Measurements from ENCODE around the gene NADK2. TPM values are rescaled to one million over a fixed set of nuclear protein-coding genes. Genes with fewer than 3 reads are reported as not detected.

Gene NADK2
- total RNA-seq, 1 experiment from 2014 or later, result 21.2 TPM

GRCh38 chr5:36272136-36272690, 30.5 kb upstream of the NADK2 start (continued):
- TF ChIP-seq RAD21 (IDR thresholded peaks at IDR 0.05; ENCODE audit: low read depth) (no peak), POLR2A (IDR thresholded peaks at IDR 0.05; ENCODE audit: borderline replicate concordance, extremely low read depth, insufficient read depth, insufficient read length) (no peak), YY1 (IDR thresholded peaks at IDR 0.05; ENCODE audit: extremely low read depth, insufficient replicate concordance, low read depth, low read length) (no peak), CTCF (IDR thresholded peaks at IDR 0.05 in 2 of 3, conservative IDR thresholded peaks at IDR 0.05 in 1 of 3; ENCODE audit: borderline replicate concordance in 1 of 3, insufficient read depth in 1 of 3, low read depth in 2 of 3, low read length in 2 of 3) (no peak)

- Histone ChIP-seq H3K9me2 (ENCODE audit: insufficient read depth) (no peaks in the 10 kb centered on the region), H3K4me2 (ENCODE audit: low read length) (no peak overlapping the region), H3K9me3 (ENCODE audit: control insufficient read depth in 1 of 2, insufficient read depth in 1 of 2, low read depth in 1 of 2, low read length in 2 of 2) (no peaks in the 10 kb centered on the region), H3K27me3 (ENCODE audit: insufficient read depth, low read length) (no peaks in the 10 kb centered on the region), H3K4me3 (replicated peaks in 1 of 2; ENCODE audit: low read depth in 1 of 2, low read length in 2 of 2) (no peak overlapping the region), H3K27ac (ENCODE audit: low read depth, low read length) (no peak overlapping the region), H4K20me1 (ENCODE audit: insufficient read depth) (no peaks in the 10 kb centered on the region), H3K79me2 (ENCODE audit: insufficient read depth, low read length) (no peaks in the 10 kb centered on the region), H3K36me3 (ENCODE audit: control insufficient read depth in 1 of 2, insufficient read depth in 2 of 2, low read length in 2 of 2) (no peaks in the 10 kb centered on the region), H3K4me1 (ENCODE audit: control insufficient read depth in 1 of 2, insufficient read depth in 2 of 2, low read length in 2 of 2) (no peaks in the 10 kb centered on the region), H2AFZ (ENCODE audit: low read depth, low read length, poor library complexity, severe bottlenecking) (no peak overlapping the region), H3K9ac (ENCODE audit: low read length) (no peak overlapping the region)
- intact Hi-C loops (cut with micrococcal nuclease), result no loop called here
- TF ChIP-seq CTCF (IDR thresholded peaks at IDR 0.05 in 2 of 3, conservative IDR thresholded peaks at IDR 0.05 in 1 of 3; ENCODE audit: borderline replicate concordance in 1 of 3, insufficient read depth in 1 of 3, low read depth in 2 of 3, low read length in 2 of 3) (no peak), EGR1 (IDR thresholded peaks at IDR 0.05; ENCODE audit: low read depth) (no peak), ZBTB33 (IDR thresholded peaks at IDR 0.05; ENCODE audit: extremely low read depth, insufficient replicate concordance, low read length) (no peak), MAX (IDR thresholded peaks at IDR 0.05) (no peak), POLR2A (IDR thresholded peaks at IDR 0.05; ENCODE audit: borderline replicate concordance, extremely low read depth, insufficient read depth, insufficient read length) (no peak), CEBPB (IDR thresholded peaks at IDR 0.05; ENCODE audit: low read depth) (no peak), CBX3 (IDR thresholded peaks at IDR 0.05; ENCODE audit: low read depth) (no peak), SRF (IDR thresholded peaks at IDR 0.05; ENCODE audit: low read depth) (no peak), SIN3A (IDR thresholded peaks at IDR 0.05; ENCODE audit: low read depth) (no peak), ELF1 (IDR thresholded peaks at IDR 0.05; ENCODE audit: borderline replicate concordance, low read depth) (no peak), JUND (IDR thresholded peaks at IDR 0.05) (no peak), TCF7L2 (IDR thresholded peaks at IDR 0.05; ENCODE audit: borderline replicate concordance, extremely low read depth, insufficient read depth, insufficient read length) (no peak)
- ChIA-PET POLR2A (interaction anchor here (1.1 kb wide), 1 partner anchor 29 kb away, joined by 3 read pairs; the partner anchor contains the start of gene NADK2), RAD21 (ENCODE audit: low non-redundant PET in 1 of 2, low total read pairs in 2 of 2, uncharacterized antibody in 2 of 2, unreplicated experiment in 2 of 2) (no interaction called here), CTCF (interaction anchor here (1.2 kb wide), 1 partner anchor 192 kb away, joined by 3 read pairs; no protein-coding TSS in a partner anchor)
- ATAC-seq, result no peak
- DNase-seq (ENCODE audit: low read depth, low spot score), result no peak
- BruUV-seq (replicated peaks), result no TSS peak
Observed at GRCh38 chr5:36270876-36271575, 29.3 kb upstream of the NADK2 start.

Data from HCT116 (cell line).